WTC11 (cell line): Measurements from ENCODE around the gene BBS9.

ENCODE experiments used
- ARID4B ChIP-seq: sonication (generic); formaldehyde crosslinking; IDR thresholded peaks from 2 replicates; pipeline ENCODE4 v1.8.0; 2023; ENCODE audit warnings: missing genetic modification reagents, mild to moderate bottlenecking, borderline replicate concordance
- ATF1 ChIP-seq: sonication (generic); formaldehyde crosslinking; IDR thresholded peaks from 2 replicates; pipeline ENCODE4 v1.8.1; 2023; ENCODE audit warnings: mild to moderate bottlenecking, moderate library complexity, missing genetic modification reagents
- FOXJ3 ChIP-seq: sonication (generic); formaldehyde crosslinking; IDR thresholded peaks from 2 replicates; pipeline ENCODE4 v1.9.0; 2021; ENCODE audit warnings: missing genetic modification reagents, mild to moderate bottlenecking, borderline replicate concordance
- IRF2 ChIP-seq: sonication (generic); formaldehyde crosslinking; IDR thresholded peaks from 2 replicates; pipeline ENCODE4 v1.8.0; 2022; ENCODE audit warnings: low read depth, missing genetic modification reagents, borderline replicate concordance
- MAX ChIP-seq: sonication (generic); formaldehyde crosslinking; IDR thresholded peaks from 2 replicates; pipeline ENCODE4 v1.8.0; 2022; ENCODE audit warnings: mild to moderate bottlenecking, missing genetic modification reagents
- NR2C2 ChIP-seq: sonication (generic); formaldehyde crosslinking; IDR thresholded peaks from 2 replicates; pipeline ENCODE4 v1.8.0; 2022; ENCODE audit warnings: mild to moderate bottlenecking, missing genetic modification reagents
- PRDM15 ChIP-seq: sonication (generic); formaldehyde crosslinking; IDR thresholded peaks from 2 replicates; pipeline ENCODE4 v1.8.0; 2022; ENCODE audit warnings: missing genetic modification reagents
- RORB ChIP-seq: fragments of 250-450 bp; sonication (Bioruptor Pico); IDR thresholded peaks from 2 replicates; pipeline ENCODE4 v1.9.0; 2021; ENCODE audit warnings: mild to moderate bottlenecking
- SMAD3 ChIP-seq: sonication (generic); formaldehyde crosslinking; IDR thresholded peaks from 2 replicates; pipeline ENCODE4 v1.8.0; 2022; ENCODE audit warnings: missing genetic modification reagents, mild to moderate bottlenecking, borderline replicate concordance
- ZNF219 ChIP-seq: sonication (generic); formaldehyde crosslinking; IDR thresholded peaks from 2 replicates; pipeline ENCODE4 v1.8.0; 2023; ENCODE audit warnings: missing genetic modification reagents, mild to moderate bottlenecking, borderline replicate concordance
- TF ChIP-seq, protein P1 (sequence below): fragments of 200-600 bp; IDR thresholded peaks from 2 replicates; pipeline ENCODE4 v1.8.0; 2022; ENCODE audit warnings: antibody characterized with exemption
- TF ChIP-seq, protein P2 (sequence below): sonication (generic); formaldehyde crosslinking; IDR thresholded peaks from 2 replicates; pipeline ENCODE4 v1.8.1; 2023; ENCODE audit warnings: mild to moderate bottlenecking, moderate library complexity, missing genetic modification reagents
- TF ChIP-seq, protein P3 (sequence below): sonication (generic); formaldehyde crosslinking; IDR thresholded peaks from 2 replicates; pipeline ENCODE4 v1.8.0; 2022; ENCODE audit warnings: mild to moderate bottlenecking, missing genetic modification reagents

GRCh38 chr7:33428415-33428814, 299.1 kb downstream of the BBS9 start:
- no peak for TF ChIP-seq SMAD3 (CRISPR knock-in tag)
- TF ChIP-seq, protein P1, sequence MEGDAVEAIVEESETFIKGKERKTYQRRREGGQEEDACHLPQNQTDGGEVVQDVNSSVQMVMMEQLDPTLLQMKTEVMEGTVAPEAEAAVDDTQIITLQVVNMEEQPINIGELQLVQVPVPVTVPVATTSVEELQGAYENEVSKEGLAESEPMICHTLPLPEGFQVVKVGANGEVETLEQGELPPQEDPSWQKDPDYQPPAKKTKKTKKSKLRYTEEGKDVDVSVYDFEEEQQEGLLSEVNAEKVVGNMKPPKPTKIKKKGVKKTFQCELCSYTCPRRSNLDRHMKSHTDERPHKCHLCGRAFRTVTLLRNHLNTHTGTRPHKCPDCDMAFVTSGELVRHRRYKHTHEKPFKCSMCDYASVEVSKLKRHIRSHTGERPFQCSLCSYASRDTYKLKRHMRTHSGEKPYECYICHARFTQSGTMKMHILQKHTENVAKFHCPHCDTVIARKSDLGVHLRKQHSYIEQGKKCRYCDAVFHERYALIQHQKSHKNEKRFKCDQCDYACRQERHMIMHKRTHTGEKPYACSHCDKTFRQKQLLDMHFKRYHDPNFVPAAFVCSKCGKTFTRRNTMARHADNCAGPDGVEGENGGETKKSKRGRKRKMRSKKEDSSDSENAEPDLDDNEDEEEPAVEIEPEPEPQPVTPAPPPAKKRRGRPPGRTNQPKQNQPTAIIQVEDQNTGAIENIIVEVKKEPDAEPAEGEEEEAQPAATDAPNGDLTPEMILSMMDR: no peak
- TF ChIP-seq, protein P2, sequence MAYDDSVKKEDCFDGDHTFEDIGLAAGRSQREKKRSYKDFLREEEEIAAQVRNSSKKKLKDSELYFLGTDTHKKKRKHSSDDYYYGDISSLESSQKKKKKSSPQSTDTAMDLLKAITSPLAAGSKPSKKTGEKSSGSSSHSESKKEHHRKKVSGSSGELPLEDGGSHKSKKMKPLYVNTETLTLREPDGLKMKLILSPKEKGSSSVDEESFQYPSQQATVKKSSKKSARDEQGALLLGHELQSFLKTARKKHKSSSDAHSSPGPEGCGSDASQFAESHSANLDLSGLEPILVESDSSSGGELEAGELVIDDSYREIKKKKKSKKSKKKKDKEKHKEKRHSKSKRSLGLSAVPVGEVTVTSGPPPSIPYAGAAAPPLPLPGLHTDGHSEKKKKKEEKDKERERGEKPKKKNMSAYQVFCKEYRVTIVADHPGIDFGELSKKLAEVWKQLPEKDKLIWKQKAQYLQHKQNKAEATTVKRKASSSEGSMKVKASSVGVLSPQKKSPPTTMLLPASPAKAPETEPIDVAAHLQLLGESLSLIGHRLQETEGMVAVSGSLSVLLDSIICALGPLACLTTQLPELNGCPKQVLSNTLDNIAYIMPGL: no peak
- no peak for TF ChIP-seq ATF1 (CRISPR knock-in tag)
- TF ChIP-seq FOXJ3 (CRISPR knock-in tag): no peak
- TF ChIP-seq, protein P3, sequence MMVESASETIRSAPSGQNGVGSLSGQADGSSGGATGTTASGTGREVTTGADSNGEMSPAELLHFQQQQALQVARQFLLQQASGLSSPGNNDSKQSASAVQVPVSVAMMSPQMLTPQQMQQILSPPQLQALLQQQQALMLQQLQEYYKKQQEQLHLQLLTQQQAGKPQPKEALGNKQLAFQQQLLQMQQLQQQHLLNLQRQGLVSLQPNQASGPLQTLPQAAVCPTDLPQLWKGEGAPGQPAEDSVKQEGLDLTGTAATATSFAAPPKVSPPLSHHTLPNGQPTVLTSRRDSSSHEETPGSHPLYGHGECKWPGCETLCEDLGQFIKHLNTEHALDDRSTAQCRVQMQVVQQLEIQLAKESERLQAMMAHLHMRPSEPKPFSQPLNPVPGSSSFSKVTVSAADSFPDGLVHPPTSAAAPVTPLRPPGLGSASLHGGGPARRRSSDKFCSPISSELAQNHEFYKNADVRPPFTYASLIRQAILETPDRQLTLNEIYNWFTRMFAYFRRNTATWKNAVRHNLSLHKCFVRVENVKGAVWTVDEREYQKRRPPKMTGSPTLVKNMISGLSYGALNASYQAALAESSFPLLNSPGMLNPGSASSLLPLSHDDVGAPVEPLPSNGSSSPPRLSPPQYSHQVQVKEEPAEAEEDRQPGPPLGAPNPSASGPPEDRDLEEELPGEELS (CRISPR knock-in tag): no peak
- no peak for TF ChIP-seq ARID4B (CRISPR knock-in tag)
- no peak for TF ChIP-seq PRDM15 (CRISPR knock-in tag)
- no peak for TF ChIP-seq NR2C2 (CRISPR knock-in tag)
- no peak for TF ChIP-seq RORB (CRISPR knock-in tag)
- no peak for TF ChIP-seq IRF2 (CRISPR knock-in tag)
- TF ChIP-seq ZNF219 (CRISPR knock-in tag): no peak
- no peak for TF ChIP-seq MAX
